DOHH2 (cell line): ENCODE measurements around the gene GJB1.

Experiments used
- H3F3A ChIP-seq: fragments of 200-600 bp; sonication (generic), shearing (Covaris generic); 2 replicates; pipeline ENCODE4 v1.6.0; 2016; ENCODE audit warnings: antibody characterized with exemption, mild to moderate bottlenecking; ENCODE audit not compliant: control insufficient read depth, insufficient read depth
- H3K27ac ChIP-seq: fragments of 200-600 bp; sonication (generic); 2 replicates; pipeline ENCODE4 v1.5.1; 2014; ENCODE audit warnings: low read depth, mild to moderate bottlenecking, low read length, moderate library complexity
- H3K27me3 ChIP-seq: fragments of 200-600 bp; sonication (generic); 2 replicates; pipeline ENCODE4 v1.6.1; 2014; ENCODE audit warnings: mild to moderate bottlenecking, low read length, mixed read lengths; ENCODE audit not compliant: control insufficient read depth
- H3K36me3 ChIP-seq: fragments of 200-600 bp; sonication (generic); 2 replicates; pipeline ENCODE4 v1.6.1; 2014; ENCODE audit warnings: mild to moderate bottlenecking, low read length, moderate library complexity, mixed read lengths; ENCODE audit not compliant: control insufficient read depth
- H3K4me1 ChIP-seq: fragments of 200-600 bp; sonication (generic); 2 replicates; pipeline ENCODE4 v1.6.1; 2014; ENCODE audit warnings: mild to moderate bottlenecking, low read length, mixed read lengths; ENCODE audit not compliant: control insufficient read depth
- H3K4me2 ChIP-seq: fragments of 200-600 bp; sonication (generic); 2 replicates; pipeline ENCODE4 v1.6.0; 2014; ENCODE audit warnings: mild to moderate bottlenecking, low read length, moderate library complexity
- H3K4me3 ChIP-seq: fragments of 200-600 bp; sonication (generic); 2 replicates; pipeline ENCODE4 v1.5.1; 2014; ENCODE audit warnings: mild to moderate bottlenecking, low read length, mixed read lengths
- H3K79me2 ChIP-seq: fragments of 200-600 bp; sonication (generic); 2 replicates; pipeline ENCODE4 v1.6.1; 2014; ENCODE audit warnings: mild to moderate bottlenecking, low read length, mixed read lengths; ENCODE audit not compliant: control insufficient read depth
- H3K9me2 ChIP-seq: fragments of 200-600 bp; sonication (generic); replicated peaks from 2 replicates; pipeline ENCODE4 v1.6.1; 2014; ENCODE audit warnings: mild to moderate bottlenecking, low read length, mixed read lengths; ENCODE audit not compliant: control insufficient read depth
- H3K9me3 ChIP-seq: fragments of 200-600 bp; sonication (generic); 2 replicates; pipeline ENCODE4 v1.6.1; 2014; ENCODE audit warnings: antibody characterized with exemption, low read length, mixed read lengths; ENCODE audit not compliant: control insufficient read depth, insufficient read depth
- H4K20me1 ChIP-seq: fragments of 200-600 bp; sonication (generic); 2 replicates; pipeline ENCODE4 v1.6.0; 2014; ENCODE audit warnings: low read depth, mild to moderate bottlenecking, antibody characterized with exemption, low read length, moderate library complexity; ENCODE audit not compliant: control insufficient read depth, insufficient read depth
- CTCF ChIP-seq: fragments of 200-600 bp; sonication (generic); IDR thresholded peaks from one replicate; pipeline ENCODE4 v1.5.1; 2014; ENCODE audit warnings: antibody characterized with exemption, mild to moderate bottlenecking, low read depth, low read length; ENCODE audit not compliant: poor library complexity, severe bottlenecking
- EZH2phosphoT487 ChIP-seq: fragments of 200-600 bp; sonication (generic); IDR thresholded peaks from 2 replicates; pipeline ENCODE4 v1.6.1; 2017; ENCODE audit warnings: borderline replicate concordance, mild to moderate bottlenecking, antibody characterized with exemption, low read length, moderate library complexity, mixed read lengths

The GJB1 gene

DNA sequence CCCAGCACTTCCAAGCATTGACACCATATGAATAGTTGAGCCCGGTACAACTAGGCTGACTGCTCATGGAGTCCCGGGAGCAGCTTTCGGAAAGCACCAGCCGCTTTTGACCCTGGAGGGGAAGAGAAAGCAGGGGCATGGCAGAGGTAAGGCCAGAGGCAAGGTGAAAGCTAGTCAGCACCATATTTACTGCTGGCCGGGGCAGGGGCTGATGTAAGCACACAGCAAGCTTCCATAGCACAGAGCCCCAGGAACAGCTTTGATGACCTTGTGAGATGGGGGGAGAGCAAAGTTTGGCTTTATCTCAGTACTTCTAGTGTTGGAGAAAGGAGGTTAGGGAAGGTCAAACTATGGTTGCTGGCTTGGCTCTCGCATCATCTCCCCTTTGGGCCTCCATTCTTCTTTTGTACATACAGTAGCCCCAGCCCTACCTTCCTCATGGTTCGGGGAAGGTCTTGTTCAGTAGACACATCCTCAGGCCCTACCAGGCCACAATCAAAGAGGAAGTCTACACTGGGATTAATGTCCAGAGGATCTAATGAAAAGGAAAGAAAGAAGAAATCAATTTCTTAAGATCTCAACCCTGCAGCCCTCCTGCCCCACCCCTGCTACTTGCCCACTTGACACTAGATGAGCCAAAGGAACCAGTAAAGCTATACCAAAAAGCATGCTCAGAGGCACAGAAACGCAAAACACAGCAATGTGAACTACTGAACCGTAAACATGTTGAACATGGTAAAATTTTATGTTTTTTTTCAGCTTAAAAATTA is 21.5 kb downstream of the GJB1 start:
- H3K4me2 ChIP-seq, result no peak overlapping the region
- no peaks in the 10 kb centered on the region for H3K79me2 ChIP-seq
- H3K4me3 ChIP-seq, result no peak overlapping the region
- no peaks in the 10 kb centered on the region for H3K4me1 ChIP-seq
- no peaks in the 10 kb centered on the region for H3K27me3 ChIP-seq
- no peaks in the 10 kb centered on the region for H3F3A ChIP-seq
- TF ChIP-seq CTCF, result no peak
- TF ChIP-seq EZH2phosphoT487, result no peak
- H3K9me2 ChIP-seq, result no peaks in the 10 kb centered on the region
- no peaks in the 10 kb centered on the region for H3K9me3 ChIP-seq
- no peak overlapping the region for H3K27ac ChIP-seq
- no peaks in the 10 kb centered on the region for H4K20me1 ChIP-seq
- peaks cover 64% of the 10 kb centered on the region for H3K36me3 ChIP-seq

- H3K4me3 ChIP-seq, result no peak overlapping the region
- H3F3A ChIP-seq, result no peaks in the 10 kb centered on the region
- no peaks in the 10 kb centered on the region for H4K20me1 ChIP-seq
- no peaks in the 10 kb centered on the region for H3K9me3 ChIP-seq
- no peak overlapping the region for H3K4me2 ChIP-seq
- H3K27me3 ChIP-seq, result no peaks in the 10 kb centered on the region
- TF ChIP-seq EZH2phosphoT487 (no peak), CTCF (no peak)
- H3K27ac ChIP-seq, result no peak overlapping the region
- H3K9me2 ChIP-seq, result no peaks in the 10 kb centered on the region
- H3K36me3 ChIP-seq, result peaks cover 67% of the 10 kb centered on the region
- H3K79me2 ChIP-seq, result no peaks in the 10 kb centered on the region
- H3K4me1 ChIP-seq, result no peaks in the 10 kb centered on the region
These were observed 22.1 kb downstream of the GJB1 start for GRCh38 chrX:71245159-71245558.

- H3K4me3 ChIP-seq, result no peak overlapping the region
- no peaks in the 10 kb centered on the region for H3K27me3 ChIP-seq
- peaks cover 40% of the 10 kb centered on the region for H3K36me3 ChIP-seq
- no peaks in the 10 kb centered on the region for H3K9me2 ChIP-seq
- H3K79me2 ChIP-seq, result peaks cover 17% of the 10 kb centered on the region
- H3K4me1 ChIP-seq, result peaks cover 19% of the 10 kb centered on the region
- H3K4me2 ChIP-seq, result no peak overlapping the region
- TF ChIP-seq EZH2phosphoT487 (no peak), CTCF (no peak)
- H3K27ac ChIP-seq, result no peak overlapping the region
- no peaks in the 10 kb centered on the region for H4K20me1 ChIP-seq
- H3F3A ChIP-seq, result no peaks in the 10 kb centered on the region
- H3K9me3 ChIP-seq, result no peaks in the 10 kb centered on the region
These were observed 27.8 kb downstream of the GJB1 start for GRCh38 chrX:71250841-71251240.
